Measurements from ENCODE around the gene IL17D.

DNA sequence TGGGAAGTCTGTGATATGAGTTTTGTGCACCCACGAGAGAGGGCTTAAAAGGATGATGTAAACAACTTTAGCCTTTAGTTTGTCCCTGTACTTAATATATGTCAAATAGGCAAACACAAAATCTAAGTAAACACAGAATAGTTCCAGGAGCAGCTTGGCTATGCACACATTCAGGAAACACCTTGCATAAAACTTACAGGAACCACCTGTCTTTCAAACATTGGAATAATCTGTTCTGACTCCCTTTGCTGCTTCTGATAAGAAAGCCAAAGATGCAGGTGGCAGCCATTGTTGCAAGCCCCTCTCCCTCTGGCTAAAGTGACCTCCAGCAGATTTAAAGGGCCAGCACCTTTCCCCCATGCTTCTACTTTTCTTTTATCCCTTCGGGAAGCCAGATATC is 65.6 kb downstream of the IL17D start:
- TF ChIP-seq, protein P1, sequence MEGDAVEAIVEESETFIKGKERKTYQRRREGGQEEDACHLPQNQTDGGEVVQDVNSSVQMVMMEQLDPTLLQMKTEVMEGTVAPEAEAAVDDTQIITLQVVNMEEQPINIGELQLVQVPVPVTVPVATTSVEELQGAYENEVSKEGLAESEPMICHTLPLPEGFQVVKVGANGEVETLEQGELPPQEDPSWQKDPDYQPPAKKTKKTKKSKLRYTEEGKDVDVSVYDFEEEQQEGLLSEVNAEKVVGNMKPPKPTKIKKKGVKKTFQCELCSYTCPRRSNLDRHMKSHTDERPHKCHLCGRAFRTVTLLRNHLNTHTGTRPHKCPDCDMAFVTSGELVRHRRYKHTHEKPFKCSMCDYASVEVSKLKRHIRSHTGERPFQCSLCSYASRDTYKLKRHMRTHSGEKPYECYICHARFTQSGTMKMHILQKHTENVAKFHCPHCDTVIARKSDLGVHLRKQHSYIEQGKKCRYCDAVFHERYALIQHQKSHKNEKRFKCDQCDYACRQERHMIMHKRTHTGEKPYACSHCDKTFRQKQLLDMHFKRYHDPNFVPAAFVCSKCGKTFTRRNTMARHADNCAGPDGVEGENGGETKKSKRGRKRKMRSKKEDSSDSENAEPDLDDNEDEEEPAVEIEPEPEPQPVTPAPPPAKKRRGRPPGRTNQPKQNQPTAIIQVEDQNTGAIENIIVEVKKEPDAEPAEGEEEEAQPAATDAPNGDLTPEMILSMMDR (IDR thresholded peaks at IDR 0.05): no peak
- TF ChIP-seq POLR2A (IDR thresholded peaks at IDR 0.05): no peak
